GM12872 (cell line): ENCODE measurements around the gene ANKS1A.

ENCODE experiments used
- TF ChIP-seq, protein P1 (sequence below): IDR thresholded peaks from 3 replicates; pipeline ENCODE4 v1.5.1; 2011; ENCODE audit warnings: low read depth, mild to moderate bottlenecking, low read length, moderate library complexity; ENCODE audit not compliant: insufficient read depth

The ANKS1A gene

DNA sequence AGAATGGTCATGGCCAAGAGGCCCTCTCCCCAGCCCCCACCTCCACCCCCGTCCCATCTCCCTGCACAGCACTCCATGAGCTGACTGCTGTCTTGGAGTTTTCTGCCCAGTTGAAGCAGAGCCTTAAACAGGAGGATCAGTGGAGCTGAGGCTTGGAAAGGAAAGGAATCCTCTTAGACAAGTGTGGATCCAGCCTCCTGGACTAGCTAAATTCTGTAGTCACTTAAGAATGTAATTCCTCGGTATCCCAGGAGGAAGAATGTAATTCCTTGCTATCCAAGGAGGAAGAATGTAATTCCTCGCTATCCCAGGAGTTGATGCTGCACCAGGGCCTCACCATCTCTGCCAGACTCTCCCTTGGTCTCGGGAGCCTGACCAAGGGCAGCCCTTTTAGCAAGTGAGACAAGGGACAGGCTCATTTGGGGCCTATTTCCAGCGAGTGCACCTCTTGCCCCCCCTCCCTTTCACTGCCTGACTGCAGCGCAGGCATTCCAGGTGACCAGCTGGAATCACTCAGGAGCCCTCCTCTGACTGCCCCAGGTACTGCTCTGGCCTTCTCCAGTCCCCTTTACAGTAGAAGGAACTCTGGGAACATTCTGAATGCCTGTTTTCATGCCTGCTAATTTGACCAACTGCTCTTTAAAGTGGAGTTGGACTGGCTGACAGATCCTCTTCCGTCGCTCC is 175.8 kb downstream of the ANKS1A start:
- TF ChIP-seq, protein P1, sequence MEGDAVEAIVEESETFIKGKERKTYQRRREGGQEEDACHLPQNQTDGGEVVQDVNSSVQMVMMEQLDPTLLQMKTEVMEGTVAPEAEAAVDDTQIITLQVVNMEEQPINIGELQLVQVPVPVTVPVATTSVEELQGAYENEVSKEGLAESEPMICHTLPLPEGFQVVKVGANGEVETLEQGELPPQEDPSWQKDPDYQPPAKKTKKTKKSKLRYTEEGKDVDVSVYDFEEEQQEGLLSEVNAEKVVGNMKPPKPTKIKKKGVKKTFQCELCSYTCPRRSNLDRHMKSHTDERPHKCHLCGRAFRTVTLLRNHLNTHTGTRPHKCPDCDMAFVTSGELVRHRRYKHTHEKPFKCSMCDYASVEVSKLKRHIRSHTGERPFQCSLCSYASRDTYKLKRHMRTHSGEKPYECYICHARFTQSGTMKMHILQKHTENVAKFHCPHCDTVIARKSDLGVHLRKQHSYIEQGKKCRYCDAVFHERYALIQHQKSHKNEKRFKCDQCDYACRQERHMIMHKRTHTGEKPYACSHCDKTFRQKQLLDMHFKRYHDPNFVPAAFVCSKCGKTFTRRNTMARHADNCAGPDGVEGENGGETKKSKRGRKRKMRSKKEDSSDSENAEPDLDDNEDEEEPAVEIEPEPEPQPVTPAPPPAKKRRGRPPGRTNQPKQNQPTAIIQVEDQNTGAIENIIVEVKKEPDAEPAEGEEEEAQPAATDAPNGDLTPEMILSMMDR = no peak

DNA sequence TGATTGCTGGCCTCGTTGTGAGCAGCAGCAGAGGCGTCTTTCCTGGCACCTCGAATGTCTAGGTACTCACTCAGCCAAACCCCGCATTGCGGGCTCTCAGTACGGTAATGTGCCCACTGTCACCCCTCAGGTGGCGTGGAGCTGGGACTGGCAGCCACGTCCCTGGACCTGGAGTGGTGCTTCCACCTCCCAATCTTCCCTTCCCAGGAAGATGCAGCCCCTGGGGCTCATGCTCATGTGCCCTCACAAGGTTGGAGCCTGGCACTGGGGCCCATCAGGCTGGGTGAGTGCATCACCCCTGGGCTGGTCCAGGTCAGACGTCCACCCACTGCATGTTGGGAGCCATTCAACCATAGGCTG is 176.4 kb downstream of the ANKS1A start:
- TF ChIP-seq, protein P1 = no peak

DNA sequence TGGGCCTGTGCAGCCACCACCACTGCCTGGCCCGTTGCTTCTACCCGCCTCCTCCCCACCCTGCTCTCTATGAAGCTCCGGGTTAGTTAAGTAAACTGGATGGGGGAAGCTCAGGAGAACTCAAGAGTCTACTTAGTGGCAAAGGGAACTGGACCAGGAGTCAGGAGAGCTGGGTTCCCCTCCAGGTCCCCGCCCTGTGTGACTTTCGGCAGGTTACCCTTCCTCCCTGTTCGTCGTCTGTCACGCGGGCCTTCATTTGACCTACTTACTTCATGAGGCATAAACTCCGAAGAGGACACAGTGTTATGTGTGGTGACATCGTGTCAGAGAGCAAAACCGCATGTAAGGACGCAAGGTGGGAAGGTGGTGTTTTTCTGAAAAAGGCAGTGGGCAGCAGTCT is 176.8 kb downstream of the ANKS1A start:
- TF ChIP-seq, protein P1 = no peak

DNA sequence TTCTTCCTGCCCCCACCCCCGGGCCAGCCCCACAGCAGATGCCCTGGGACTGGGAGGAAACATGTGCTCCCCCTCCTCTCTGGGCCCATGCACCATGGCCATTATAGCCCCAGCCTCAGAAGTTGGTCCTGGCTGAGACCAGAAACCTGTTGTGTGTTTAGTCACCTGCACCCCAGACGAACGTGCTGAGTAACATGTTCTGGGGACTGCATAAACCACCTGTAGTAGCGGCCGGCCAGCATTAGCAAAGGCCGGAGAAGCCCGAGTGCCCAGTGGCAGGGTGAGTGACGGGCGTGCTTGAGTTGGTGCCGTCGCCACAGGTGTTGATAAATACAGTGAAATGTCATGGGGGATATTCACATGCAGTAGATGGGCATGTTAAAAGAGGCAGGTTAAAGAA is 178.2 kb downstream of the ANKS1A start:
- TF ChIP-seq, protein P1 = no peak

DNA sequence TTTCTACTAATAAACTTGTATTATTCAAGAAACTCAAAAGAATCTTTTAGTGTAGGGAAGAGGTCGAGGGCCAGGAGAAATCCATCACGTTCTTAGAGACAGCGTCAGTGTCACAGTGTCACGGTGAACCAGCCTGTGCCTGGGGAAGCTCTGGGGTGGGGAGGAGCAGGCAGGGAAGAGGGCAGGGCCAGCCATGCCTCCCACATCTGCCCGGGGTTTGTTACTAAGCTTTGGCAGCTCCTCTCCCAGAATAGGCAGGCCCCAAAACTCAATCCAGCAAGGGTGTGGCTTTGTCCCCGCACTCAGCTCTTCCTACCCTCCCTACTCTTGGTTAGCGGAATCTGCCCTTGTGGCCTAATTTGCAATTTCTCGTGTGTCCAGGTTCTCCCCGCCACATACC is 179.2 kb downstream of the ANKS1A start:
- TF ChIP-seq, protein P1 = no peak

DNA sequence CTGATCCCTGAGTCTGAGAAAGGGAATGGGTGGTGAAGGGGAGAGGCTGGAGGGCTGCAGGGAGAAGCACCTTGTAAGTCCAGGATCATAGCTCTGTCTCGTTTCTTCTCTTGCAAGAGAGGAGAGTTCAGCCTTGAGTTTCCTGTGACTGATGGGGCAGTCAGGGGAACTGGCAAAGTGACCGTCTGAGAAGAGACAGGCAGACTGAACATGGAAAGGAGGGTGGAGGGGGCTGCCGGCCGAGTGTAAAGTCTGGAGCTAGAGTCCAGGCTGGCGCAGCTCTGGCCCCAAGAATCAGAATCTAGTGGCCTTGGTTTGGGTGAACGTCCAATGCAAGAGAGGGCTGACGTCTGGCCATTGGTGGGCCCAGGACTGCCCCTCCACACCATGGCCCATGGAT is 179.6 kb downstream of the ANKS1A start:
- TF ChIP-seq, protein P1 = no peak

DNA sequence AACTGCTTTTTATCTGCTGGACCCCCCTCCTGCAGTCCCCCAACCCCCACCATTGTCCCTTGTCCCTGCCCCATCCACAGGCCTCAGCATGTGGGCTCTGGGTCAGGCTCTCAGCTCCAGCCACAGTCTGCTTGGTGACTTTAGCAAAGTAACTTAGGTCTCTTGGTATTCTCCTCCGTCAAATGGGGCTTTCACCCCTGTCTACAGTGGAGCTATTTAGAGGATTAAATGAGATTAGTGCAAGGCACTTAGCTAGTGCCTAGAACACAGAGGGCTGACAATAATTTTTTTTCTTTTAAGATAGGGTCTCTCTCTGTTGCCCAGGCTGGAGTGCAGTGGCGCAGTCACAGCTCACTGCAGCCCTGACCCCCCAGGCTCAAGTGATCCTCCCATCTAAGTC is 180.2 kb downstream of the ANKS1A start:
- TF ChIP-seq, protein P1 = no peak
